DOHH2 (cell line): ENCODE results near the gene SYNPO2.

ENCODE experiments used
- H3F3A ChIP-seq: fragments of 200-600 bp; sonication (generic), shearing (Covaris generic); 2 replicates; pipeline ENCODE4 v1.6.0; 2016; ENCODE audit warnings: antibody characterized with exemption, mild to moderate bottlenecking; ENCODE audit not compliant: control insufficient read depth, insufficient read depth
- H3K27ac ChIP-seq: fragments of 200-600 bp; sonication (generic); 2 replicates; pipeline ENCODE4 v1.5.1; 2014; ENCODE audit warnings: low read depth, mild to moderate bottlenecking, low read length, moderate library complexity
- H3K27me3 ChIP-seq: fragments of 200-600 bp; sonication (generic); 2 replicates; pipeline ENCODE4 v1.6.1; 2014; ENCODE audit warnings: mild to moderate bottlenecking, low read length, mixed read lengths; ENCODE audit not compliant: control insufficient read depth
- H3K36me3 ChIP-seq: fragments of 200-600 bp; sonication (generic); 2 replicates; pipeline ENCODE4 v1.6.1; 2014; ENCODE audit warnings: mild to moderate bottlenecking, low read length, moderate library complexity, mixed read lengths; ENCODE audit not compliant: control insufficient read depth
- H3K4me1 ChIP-seq: fragments of 200-600 bp; sonication (generic); 2 replicates; pipeline ENCODE4 v1.6.1; 2014; ENCODE audit warnings: mild to moderate bottlenecking, low read length, mixed read lengths; ENCODE audit not compliant: control insufficient read depth
- H3K4me2 ChIP-seq: fragments of 200-600 bp; sonication (generic); 2 replicates; pipeline ENCODE4 v1.6.0; 2014; ENCODE audit warnings: mild to moderate bottlenecking, low read length, moderate library complexity
- H3K4me3 ChIP-seq: fragments of 200-600 bp; sonication (generic); 2 replicates; pipeline ENCODE4 v1.5.1; 2014; ENCODE audit warnings: mild to moderate bottlenecking, low read length, mixed read lengths
- H3K79me2 ChIP-seq: fragments of 200-600 bp; sonication (generic); 2 replicates; pipeline ENCODE4 v1.6.1; 2014; ENCODE audit warnings: mild to moderate bottlenecking, low read length, mixed read lengths; ENCODE audit not compliant: control insufficient read depth
- H3K9me2 ChIP-seq: fragments of 200-600 bp; sonication (generic); replicated peaks from 2 replicates; pipeline ENCODE4 v1.6.1; 2014; ENCODE audit warnings: mild to moderate bottlenecking, low read length, mixed read lengths; ENCODE audit not compliant: control insufficient read depth
- H3K9me3 ChIP-seq: fragments of 200-600 bp; sonication (generic); 2 replicates; pipeline ENCODE4 v1.6.1; 2014; ENCODE audit warnings: antibody characterized with exemption, low read length, mixed read lengths; ENCODE audit not compliant: control insufficient read depth, insufficient read depth
- H4K20me1 ChIP-seq: fragments of 200-600 bp; sonication (generic); 2 replicates; pipeline ENCODE4 v1.6.0; 2014; ENCODE audit warnings: low read depth, mild to moderate bottlenecking, antibody characterized with exemption, low read length, moderate library complexity; ENCODE audit not compliant: control insufficient read depth, insufficient read depth
- CTCF ChIP-seq: fragments of 200-600 bp; sonication (generic); IDR thresholded peaks from one replicate; pipeline ENCODE4 v1.5.1; 2014; ENCODE audit warnings: antibody characterized with exemption, mild to moderate bottlenecking, low read depth, low read length; ENCODE audit not compliant: poor library complexity, severe bottlenecking
- EZH2phosphoT487 ChIP-seq: fragments of 200-600 bp; sonication (generic); IDR thresholded peaks from 2 replicates; pipeline ENCODE4 v1.6.1; 2017; ENCODE audit warnings: borderline replicate concordance, mild to moderate bottlenecking, antibody characterized with exemption, low read length, moderate library complexity, mixed read lengths

SYNPO2 gene

GRCh38 chr4:118911238-118911703 is 22.6 kb downstream of the SYNPO2 start:
- no peak for TF ChIP-seq EZH2phosphoT487
- TF ChIP-seq CTCF: no peak
- H3K79me2 ChIP-seq: no peaks in the 10 kb centered on the region

GRCh38 chr4:118915468-118915867 is 26.8 kb downstream of the SYNPO2 start:
- Histone ChIP-seq H3K4me2 (no peak overlapping the region), H3K9me2 (no peaks in the 10 kb centered on the region), H3K27me3 (peaks cover 11% of the 10 kb centered on the region; the same call in 1 of the 2 replicates), H3F3A (no peaks in the 10 kb centered on the region), H3K27ac (no peak overlapping the region), H3K36me3 (no peaks in the 10 kb centered on the region), H3K9me3 (no peaks in the 10 kb centered on the region), H3K4me1 (no peaks in the 10 kb centered on the region), H3K79me2 (no peaks in the 10 kb centered on the region), H4K20me1 (no peaks in the 10 kb centered on the region), H3K4me3 (no peak overlapping the region)
- TF ChIP-seq EZH2phosphoT487 (no peak), CTCF (no peak)

More at GRCh38 chr4:118911238-118911703, 22.6 kb downstream of the SYNPO2 start:
- Histone ChIP-seq H4K20me1 (no peaks in the 10 kb centered on the region), H3K4me2 (no peak overlapping the region), H3K4me3 (no peak overlapping the region), H3K4me1 (no peaks in the 10 kb centered on the region), H3F3A (no peaks in the 10 kb centered on the region), H3K27me3 (peaks cover 11% of the 10 kb centered on the region), H3K36me3 (no peaks in the 10 kb centered on the region), H3K27ac (no peak overlapping the region), H3K9me2 (no peaks in the 10 kb centered on the region), H3K9me3 (no peaks in the 10 kb centered on the region)

GRCh38 chr4:118916691-118917289 is 28.1 kb downstream of the SYNPO2 start:
- Histone ChIP-seq H3K27me3 (peaks cover 8% of the 10 kb centered on the region), H3K4me1 (no peaks in the 10 kb centered on the region), H3K9me2 (no peaks in the 10 kb centered on the region), H3F3A (no peaks in the 10 kb centered on the region), H4K20me1 (no peaks in the 10 kb centered on the region), H3K9me3 (no peaks in the 10 kb centered on the region), H3K36me3 (no peaks in the 10 kb centered on the region), H3K4me3 (no peak overlapping the region), H3K79me2 (no peaks in the 10 kb centered on the region), H3K27ac (no peak overlapping the region), H3K4me2 (no peak overlapping the region)
- TF ChIP-seq EZH2phosphoT487 (no peak), CTCF (no peak)
